WTC11 (cell line): Measurements from ENCODE around the gene CGRRF1. TPM values are rescaled to one million over a fixed set of nuclear protein-coding genes. Genes with fewer than 3 reads are reported as not detected.

ENCODE experiments used
- ATAC-seq: fragments of 200-7000 bp; cut with Tn5 transposase; 2 replicates; pipeline ENCODE4 v1.10.0; 2021; ENCODE audit warnings: mild to moderate bottlenecking, moderate library complexity
- CTCF ChIA-PET: fragments of 300-600 bp; sonication (Branson Sonifier 250); formaldehyde crosslinking; loops from one replicate; lab custom pipeline; 2021; ENCODE audit warnings: antibody characterized with exemption; lab: Charles Lee
- POLR2A ChIA-PET: fragments of 350-600 bp; sonication (Branson Sonifier 250); formaldehyde crosslinking; loops from one replicate; lab custom pipeline; 2021; ENCODE audit warnings: antibody characterized with exemption; lab: Charles Lee
- DNase-seq: peaks from one replicate; pipeline ENCODE4 v3.0.0; 2021; ENCODE audit warnings: low spot score
- H3K27ac Mint-ChIP-seq: 2 replicates; pipeline ENCODE4 v1.8.0; 2021; ENCODE audit warnings: mixed read lengths
- H3K27me3 Mint-ChIP-seq: 2 replicates; pipeline ENCODE4 v1.8.0; 2021; ENCODE audit warnings: low read depth, mild to moderate bottlenecking, moderate library complexity, mixed read lengths
- H3K36me3 Mint-ChIP-seq: 2 replicates; pipeline ENCODE4 v1.8.0; 2021; ENCODE audit warnings: mixed read lengths
- H3K4me1 Mint-ChIP-seq: 2 replicates; pipeline ENCODE4 v1.8.0; 2022; ENCODE audit warnings: mixed read lengths
- H3K4me3 Mint-ChIP-seq: 2 replicates; pipeline ENCODE4 v1.8.0; 2021; ENCODE audit warnings: mild to moderate bottlenecking, moderate library complexity, mixed read lengths
- H3K9me3 Mint-ChIP-seq: 2 replicates; pipeline ENCODE4 v1.8.0; 2021; ENCODE audit warnings: mixed read lengths
- ATF1 ChIP-seq: sonication (generic); formaldehyde crosslinking; IDR thresholded peaks from 2 replicates; pipeline ENCODE4 v1.8.1; 2023; ENCODE audit warnings: mild to moderate bottlenecking, moderate library complexity, missing genetic modification reagents
- CREB1 ChIP-seq: sonication (generic); formaldehyde crosslinking; IDR thresholded peaks from 2 replicates; pipeline ENCODE4 v1.8.0; 2023; ENCODE audit warnings: mild to moderate bottlenecking, missing genetic modification reagents
- EMX1 ChIP-seq: fragments of 250-450 bp; sonication (Bioruptor Pico); IDR thresholded peaks from 2 replicates; pipeline ENCODE4 v1.8.0; 2021; ENCODE audit warnings: mild to moderate bottlenecking
- ETV6 ChIP-seq: sonication (generic); formaldehyde crosslinking; IDR thresholded peaks from 2 replicates; pipeline ENCODE4 v1.8.1; 2022; ENCODE audit warnings: mild to moderate bottlenecking, missing genetic modification reagents
- JAZF1 ChIP-seq: fragments of 250-450 bp; sonication (Bioruptor Pico); IDR thresholded peaks from 2 replicates; pipeline ENCODE4 v1.9.0; 2021; ENCODE audit warnings: moderate library complexity, mild to moderate bottlenecking, inconsistent platforms
- NFATC4 ChIP-seq: fragments of 250-450 bp; sonication (Bioruptor Pico); IDR thresholded peaks from 2 replicates; pipeline ENCODE4 v1.9.0; 2021; ENCODE audit warnings: mild to moderate bottlenecking
- RELA ChIP-seq: sonication (generic); formaldehyde crosslinking; IDR thresholded peaks from 2 replicates; pipeline ENCODE4 v1.8.1; 2022; ENCODE audit warnings: missing genetic modification reagents, mild to moderate bottlenecking, borderline replicate concordance
- SMAD3 ChIP-seq: sonication (generic); formaldehyde crosslinking; IDR thresholded peaks from 2 replicates; pipeline ENCODE4 v1.8.0; 2022; ENCODE audit warnings: missing genetic modification reagents, mild to moderate bottlenecking, borderline replicate concordance
- STAT6 ChIP-seq: sonication (generic); formaldehyde crosslinking; conservative IDR thresholded peaks from 2 replicates; pipeline ENCODE4 v1.8.1; 2023; ENCODE audit warnings: mild to moderate bottlenecking, low read depth, missing genetic modification reagents, moderate library complexity
- TEAD4 ChIP-seq: sonication (generic); formaldehyde crosslinking; IDR thresholded peaks from 2 replicates; pipeline ENCODE4 v1.8.0; 2022; ENCODE audit warnings: mild to moderate bottlenecking, missing genetic modification reagents
- USF2 ChIP-seq: sonication (generic); formaldehyde crosslinking; IDR thresholded peaks from 2 replicates; pipeline ENCODE4 v1.8.1; 2023; ENCODE audit warnings: mild to moderate bottlenecking, missing genetic modification reagents, moderate library complexity
- ZNF121 ChIP-seq: sonication (generic); formaldehyde crosslinking; IDR thresholded peaks from 2 replicates; pipeline ENCODE4 v1.8.0; 2023; ENCODE audit warnings: missing genetic modification reagents
- total RNA-seq: library from RNA; stranded (reverse); gene quantifications from 3 replicates; pipeline ENCODE4 v1.2.3, GENCODE V29; 2021
- TF ChIP-seq, protein P1 (sequence below): fragments of 250-450 bp; sonication (Bioruptor Pico); IDR thresholded peaks from 2 replicates; pipeline ENCODE4 v1.9.0; 2021; ENCODE audit warnings: mild to moderate bottlenecking, borderline replicate concordance

CGRRF1 gene
- total RNA-seq, 1 experiment from 2014 or later: 15.1 TPM

- TF ChIP-seq STAT6 (CRISPR knock-in tag): no peak
- no peak for TF ChIP-seq USF2
- TF ChIP-seq JAZF1 (CRISPR knock-in tag): no peak
- TF ChIP-seq RELA (CRISPR knock-in tag): no peak
- no peak for TF ChIP-seq SMAD3
- no peak for TF ChIP-seq ATF1
- no peak for TF ChIP-seq EMX1 (CRISPR knock-in tag)
- TF ChIP-seq, all 79 proteins: peak for 0
Observed at GRCh38 chr14:54512393-54512792, 2.7 kb downstream of the CGRRF1 start (continued).

- no peak for ATAC-seq
- ChIA-PET POLR2A (no interaction called here), CTCF (no interaction called here)
- no peak overlapping the region for H3K27ac Mint-ChIP-seq
- peaks cover 9% of the 10 kb centered on the region for H3K4me1 Mint-ChIP-seq
- peaks cover 28% of the 10 kb centered on the region for H3K9me3 Mint-ChIP-seq
- no peaks in the 10 kb centered on the region for H3K27me3 Mint-ChIP-seq
- H3K4me3 Mint-ChIP-seq: no peak overlapping the region
- TF ChIP-seq NFATC4 (CRISPR knock-in tag) (no peak), ETV6 (CRISPR knock-in tag) (no peak)
- TF ChIP-seq, all 79 proteins: peak for 0
- DNase-seq: no peak
- peaks cover 35% of the 10 kb centered on the region for H3K36me3 Mint-ChIP-seq
Observed at GRCh38 chr14:54515670-54516069, 6.0 kb downstream of the CGRRF1 start.

DNA sequence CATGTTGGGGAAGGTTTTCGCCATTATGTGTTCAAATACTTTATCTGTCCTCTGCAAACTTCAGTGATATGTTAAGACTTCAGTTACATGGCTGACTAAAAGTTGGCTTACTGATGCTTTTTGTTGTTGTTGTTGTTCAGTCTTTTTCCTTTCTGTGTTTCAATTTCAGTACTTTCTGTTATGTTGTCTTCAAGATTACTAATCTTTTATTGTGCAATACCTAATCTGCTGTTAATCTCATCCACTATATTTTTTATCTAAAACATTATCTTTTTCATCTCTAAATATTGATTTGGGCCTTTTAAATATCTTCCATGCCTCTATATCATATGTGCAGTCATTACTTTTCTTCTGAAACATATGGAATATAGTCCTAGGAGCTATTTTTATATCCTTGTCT lies 7.0 kb downstream of the CGRRF1 start:
- Mint-ChIP-seq H3K36me3 (peaks cover 35% of the 10 kb centered on the region), H3K4me1 (peaks cover 2% of the 10 kb centered on the region; the same call in 1 of the 2 replicates), H3K27ac (no peak overlapping the region), H3K4me3 (no peak overlapping the region), H3K9me3 (peaks cover 28% of the 10 kb centered on the region), H3K27me3 (no peaks in the 10 kb centered on the region)
- ChIA-PET CTCF (interaction anchor here (1.7 kb wide), 1 partner anchor 257 kb away, joined by 4 read pairs; no protein-coding TSS in a partner anchor), POLR2A (no interaction called here)
- DNase-seq: no peak
- ATAC-seq: no peak
- no peak for TF ChIP-seq TEAD4 (CRISPR knock-in tag)
- TF ChIP-seq CREB1 (CRISPR knock-in tag): no peak

DNA sequence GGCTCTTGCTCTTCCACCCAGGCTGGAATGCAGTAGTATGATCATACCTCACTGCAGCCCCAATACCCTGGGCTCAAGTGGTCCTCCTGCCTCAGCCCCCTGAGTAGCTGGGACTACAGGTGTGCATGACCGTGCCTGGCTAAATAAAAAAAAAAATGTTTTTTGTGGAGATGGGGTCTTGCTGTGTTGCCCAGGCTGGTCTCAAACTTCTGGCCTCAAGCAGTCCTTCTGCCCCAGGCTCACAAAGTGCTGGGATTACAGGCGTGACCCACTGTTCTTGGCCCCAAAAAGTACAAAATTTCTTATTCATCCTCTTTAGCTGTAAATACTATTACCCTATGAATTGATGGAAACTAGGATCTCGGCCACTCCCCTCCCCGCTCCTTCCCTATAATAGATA lies 14.7 kb downstream of the CGRRF1 start:
- Mint-ChIP-seq H3K4me1 (no peaks in the 10 kb centered on the region), H3K9me3 (no peaks in the 10 kb centered on the region), H3K4me3 (no peak overlapping the region), H3K36me3 (peaks cover 19% of the 10 kb centered on the region), H3K27ac (no peak overlapping the region), H3K27me3 (no peaks in the 10 kb centered on the region)
- ChIA-PET POLR2A (no interaction called here), CTCF (no interaction called here)
- DNase-seq (no peak), ATAC-seq (no peak)
- peak; percentile 77 for TF ChIP-seq ZNF121 (CRISPR knock-in tag)
- TF ChIP-seq, protein P1, sequence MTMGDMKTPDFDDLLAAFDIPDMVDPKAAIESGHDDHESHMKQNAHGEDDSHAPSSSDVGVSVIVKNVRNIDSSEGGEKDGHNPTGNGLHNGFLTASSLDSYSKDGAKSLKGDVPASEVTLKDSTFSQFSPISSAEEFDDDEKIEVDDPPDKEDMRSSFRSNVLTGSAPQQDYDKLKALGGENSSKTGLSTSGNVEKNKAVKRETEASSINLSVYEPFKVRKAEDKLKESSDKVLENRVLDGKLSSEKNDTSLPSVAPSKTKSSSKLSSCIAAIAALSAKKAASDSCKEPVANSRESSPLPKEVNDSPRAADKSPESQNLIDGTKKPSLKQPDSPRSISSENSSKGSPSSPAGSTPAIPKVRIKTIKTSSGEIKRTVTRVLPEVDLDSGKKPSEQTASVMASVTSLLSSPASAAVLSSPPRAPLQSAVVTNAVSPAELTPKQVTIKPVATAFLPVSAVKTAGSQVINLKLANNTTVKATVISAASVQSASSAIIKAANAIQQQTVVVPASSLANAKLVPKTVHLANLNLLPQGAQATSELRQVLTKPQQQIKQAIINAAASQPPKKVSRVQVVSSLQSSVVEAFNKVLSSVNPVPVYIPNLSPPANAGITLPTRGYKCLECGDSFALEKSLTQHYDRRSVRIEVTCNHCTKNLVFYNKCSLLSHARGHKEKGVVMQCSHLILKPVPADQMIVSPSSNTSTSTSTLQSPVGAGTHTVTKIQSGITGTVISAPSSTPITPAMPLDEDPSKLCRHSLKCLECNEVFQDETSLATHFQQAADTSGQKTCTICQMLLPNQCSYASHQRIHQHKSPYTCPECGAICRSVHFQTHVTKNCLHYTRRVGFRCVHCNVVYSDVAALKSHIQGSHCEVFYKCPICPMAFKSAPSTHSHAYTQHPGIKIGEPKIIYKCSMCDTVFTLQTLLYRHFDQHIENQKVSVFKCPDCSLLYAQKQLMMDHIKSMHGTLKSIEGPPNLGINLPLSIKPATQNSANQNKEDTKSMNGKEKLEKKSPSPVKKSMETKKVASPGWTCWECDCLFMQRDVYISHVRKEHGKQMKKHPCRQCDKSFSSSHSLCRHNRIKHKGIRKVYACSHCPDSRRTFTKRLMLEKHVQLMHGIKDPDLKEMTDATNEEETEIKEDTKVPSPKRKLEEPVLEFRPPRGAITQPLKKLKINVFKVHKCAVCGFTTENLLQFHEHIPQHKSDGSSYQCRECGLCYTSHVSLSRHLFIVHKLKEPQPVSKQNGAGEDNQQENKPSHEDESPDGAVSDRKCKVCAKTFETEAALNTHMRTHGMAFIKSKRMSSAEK (CRISPR knock-in tag): no peak
